WTC11 (cell line): ENCODE data around the gene BUD23. TPM values are rescaled to one million over a fixed set of nuclear protein-coding genes. Genes with fewer than 3 reads are reported as not detected.

Source experiments
- ATAC-seq: fragments of 200-7000 bp; cut with Tn5 transposase; 2 replicates; pipeline ENCODE4 v1.10.0; 2021; ENCODE audit warnings: mild to moderate bottlenecking, moderate library complexity
- CTCF ChIA-PET: fragments of 300-600 bp; sonication (Branson Sonifier 250); formaldehyde crosslinking; loops from one replicate; lab custom pipeline; 2021; ENCODE audit warnings: antibody characterized with exemption; lab: Charles Lee
- POLR2A ChIA-PET: fragments of 350-600 bp; sonication (Branson Sonifier 250); formaldehyde crosslinking; loops from one replicate; lab custom pipeline; 2021; ENCODE audit warnings: antibody characterized with exemption; lab: Charles Lee
- DNase-seq: peaks from one replicate; pipeline ENCODE4 v3.0.0; 2021; ENCODE audit warnings: low spot score
- H3K27ac Mint-ChIP-seq: 2 replicates; pipeline ENCODE4 v1.8.0; 2021; ENCODE audit warnings: mixed read lengths
- H3K27me3 Mint-ChIP-seq: 2 replicates; pipeline ENCODE4 v1.8.0; 2021; ENCODE audit warnings: low read depth, mild to moderate bottlenecking, moderate library complexity, mixed read lengths
- H3K36me3 Mint-ChIP-seq: 2 replicates; pipeline ENCODE4 v1.8.0; 2021; ENCODE audit warnings: mixed read lengths
- H3K4me1 Mint-ChIP-seq: 2 replicates; pipeline ENCODE4 v1.8.0; 2022; ENCODE audit warnings: mixed read lengths
- H3K4me3 Mint-ChIP-seq: 2 replicates; pipeline ENCODE4 v1.8.0; 2021; ENCODE audit warnings: mild to moderate bottlenecking, moderate library complexity, mixed read lengths
- H3K9me3 Mint-ChIP-seq: 2 replicates; pipeline ENCODE4 v1.8.0; 2021; ENCODE audit warnings: mixed read lengths
- ATF1 ChIP-seq: sonication (generic); formaldehyde crosslinking; IDR thresholded peaks from 2 replicates; pipeline ENCODE4 v1.8.1; 2023; ENCODE audit warnings: mild to moderate bottlenecking, moderate library complexity, missing genetic modification reagents
- CBFB ChIP-seq: sonication (generic); formaldehyde crosslinking; IDR thresholded peaks from 2 replicates; pipeline ENCODE4 v1.8.1; 2022; ENCODE audit warnings: mild to moderate bottlenecking, low read depth, missing genetic modification reagents
- ELF4 ChIP-seq: sonication (generic); formaldehyde crosslinking; IDR thresholded peaks from 2 replicates; pipeline ENCODE4 v1.8.1; 2022; ENCODE audit warnings: low read depth, mild to moderate bottlenecking, moderate library complexity, missing genetic modification reagents
- FOXJ3 ChIP-seq: sonication (generic); formaldehyde crosslinking; IDR thresholded peaks from 2 replicates; pipeline ENCODE4 v1.9.0; 2021; ENCODE audit warnings: missing genetic modification reagents, mild to moderate bottlenecking, borderline replicate concordance
- FOXP1 ChIP-seq: sonication (generic); formaldehyde crosslinking; IDR thresholded peaks from 2 replicates; pipeline ENCODE4 v1.8.0; 2022; ENCODE audit warnings: missing genetic modification reagents, mild to moderate bottlenecking, moderate library complexity, borderline replicate concordance
- GABPB1 ChIP-seq: sonication (generic); formaldehyde crosslinking; IDR thresholded peaks from 2 replicates; pipeline ENCODE4 v1.8.1; 2023; ENCODE audit warnings: mild to moderate bottlenecking, missing genetic modification reagents
- GRHL2 ChIP-seq: fragments of 250-450 bp; sonication (Bioruptor Pico); IDR thresholded peaks from 2 replicates; pipeline ENCODE4 v1.8.0; 2022; ENCODE audit warnings: mild to moderate bottlenecking, moderate library complexity; ENCODE audit not compliant: insufficient replicate concordance, severe bottlenecking
- GTF2I ChIP-seq: fragments of 250-450 bp; sonication (Bioruptor Pico); conservative IDR thresholded peaks from 2 replicates; pipeline ENCODE4 v1.4.0; 2021; ENCODE audit warnings: mild to moderate bottlenecking
- KAT7 ChIP-seq: sonication (generic); formaldehyde crosslinking; IDR thresholded peaks from 2 replicates; pipeline ENCODE4 v1.8.1; 2023; ENCODE audit warnings: missing genetic modification reagents, mild to moderate bottlenecking, borderline replicate concordance
- NFYB ChIP-seq: sonication (generic); formaldehyde crosslinking; conservative IDR thresholded peaks from 2 replicates; pipeline ENCODE4 v1.8.0; 2022; ENCODE audit warnings: low read depth, missing genetic modification reagents
- NR1H2 ChIP-seq: sonication (generic); formaldehyde crosslinking; IDR thresholded peaks from 2 replicates; pipeline ENCODE4 v1.9.0; 2021; ENCODE audit warnings: mild to moderate bottlenecking, moderate library complexity, missing genetic modification reagents
- NR2C2 ChIP-seq: sonication (generic); formaldehyde crosslinking; IDR thresholded peaks from 2 replicates; pipeline ENCODE4 v1.8.0; 2022; ENCODE audit warnings: mild to moderate bottlenecking, missing genetic modification reagents
- NR3C1 ChIP-seq: sonication (generic); formaldehyde crosslinking; conservative IDR thresholded peaks from 2 replicates; pipeline ENCODE4 v1.8.1; 2023; ENCODE audit warnings: low read depth, mild to moderate bottlenecking, missing genetic modification reagents
- SMAD4 ChIP-seq: sonication (generic); formaldehyde crosslinking; IDR thresholded peaks from 2 replicates; pipeline ENCODE4 v1.8.0; 2022; ENCODE audit warnings: mild to moderate bottlenecking, missing genetic modification reagents
- SOX15 ChIP-seq: fragments of 250-450 bp; sonication (Bioruptor Pico); IDR thresholded peaks from 2 replicates; pipeline ENCODE4 v1.9.0; 2021; ENCODE audit warnings: mild to moderate bottlenecking
- TCF7 ChIP-seq: sonication (generic); formaldehyde crosslinking; IDR thresholded peaks from 2 replicates; pipeline ENCODE4 v1.8.0; 2022; ENCODE audit warnings: mild to moderate bottlenecking, low read depth, missing genetic modification reagents, moderate library complexity
- ZBTB21 ChIP-seq: sonication (generic); formaldehyde crosslinking; IDR thresholded peaks from 2 replicates; pipeline ENCODE4 v1.8.1; 2023; ENCODE audit warnings: mild to moderate bottlenecking, missing genetic modification reagents, borderline replicate concordance
- ZNF317 ChIP-seq: sonication (generic); formaldehyde crosslinking; IDR thresholded peaks from 2 replicates; pipeline ENCODE4 v1.8.1; 2023; ENCODE audit warnings: low read depth, mild to moderate bottlenecking, moderate library complexity, missing genetic modification reagents, borderline replicate concordance
- ZNF396 ChIP-seq: fragments of 250-450 bp; sonication (Bioruptor Pico); IDR thresholded peaks from 2 replicates; pipeline ENCODE4 v1.8.0; 2021; ENCODE audit warnings: mild to moderate bottlenecking, moderate library complexity, borderline replicate concordance
- ZNF423 ChIP-seq: fragments of 250-450 bp; sonication (Bioruptor Pico); IDR thresholded peaks from 2 replicates; pipeline ENCODE4 v2.1.2; 2022; ENCODE audit warnings: mild to moderate bottlenecking, moderate library complexity
- ZNF671 ChIP-seq: fragments of 250-450 bp; sonication (Bioruptor Pico); IDR thresholded peaks from 2 replicates; pipeline ENCODE4 v1.8.0; 2021; ENCODE audit warnings: mild to moderate bottlenecking
- total RNA-seq: library from RNA; stranded (reverse); gene quantifications from 3 replicates; pipeline ENCODE4 v1.2.3, GENCODE V29; 2021
- TF ChIP-seq, protein P1 (sequence below): sonication (generic); formaldehyde crosslinking; IDR thresholded peaks from 2 replicates; pipeline ENCODE4 v1.8.1; 2023; ENCODE audit warnings: mild to moderate bottlenecking, missing genetic modification reagents, moderate library complexity
- TF ChIP-seq, protein P2 (sequence below): fragments of 250-450 bp; sonication (Bioruptor Pico); IDR thresholded peaks from 2 replicates; pipeline ENCODE4 v1.8.0; 2021; ENCODE audit warnings: mild to moderate bottlenecking
- TF ChIP-seq, protein P3 (sequence below): fragments of 250-450 bp; sonication (Bioruptor Pico); conservative IDR thresholded peaks from 2 replicates; pipeline ENCODE4 v1.9.0; 2021; ENCODE audit warnings: mild to moderate bottlenecking
- TF ChIP-seq, protein P4 (sequence below): sonication (generic); formaldehyde crosslinking; conservative IDR thresholded peaks from 2 replicates; pipeline ENCODE4 v1.8.1; 2022; ENCODE audit warnings: mild to moderate bottlenecking, missing genetic modification reagents
- TF ChIP-seq, protein P5 (sequence below): sonication (generic); formaldehyde crosslinking; conservative IDR thresholded peaks from 2 replicates; pipeline ENCODE4 v1.8.1; 2023; ENCODE audit warnings: mild to moderate bottlenecking, low read depth, missing genetic modification reagents, moderate library complexity

Gene BUD23
- total RNA-seq, 1 experiment from 2014 or later = 91.9 TPM

DNA sequence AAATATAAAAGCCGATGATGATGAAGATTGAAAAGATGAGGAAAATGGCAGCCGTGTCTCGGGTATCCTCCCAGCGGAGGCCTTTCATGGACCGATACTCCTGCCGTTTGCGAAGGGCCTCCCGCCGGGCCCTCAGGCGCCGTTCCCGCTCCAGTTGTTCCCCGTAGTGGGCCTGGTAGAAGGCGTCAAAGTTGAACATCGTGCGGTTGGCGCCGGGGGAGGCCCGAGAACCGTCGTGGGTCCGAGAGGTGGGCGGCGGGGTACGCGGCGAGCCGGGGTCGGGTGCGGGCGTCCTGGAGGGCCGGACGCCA is 697 bp upstream of the BUD23 start (continued):
- TF ChIP-seq, protein P1, sequence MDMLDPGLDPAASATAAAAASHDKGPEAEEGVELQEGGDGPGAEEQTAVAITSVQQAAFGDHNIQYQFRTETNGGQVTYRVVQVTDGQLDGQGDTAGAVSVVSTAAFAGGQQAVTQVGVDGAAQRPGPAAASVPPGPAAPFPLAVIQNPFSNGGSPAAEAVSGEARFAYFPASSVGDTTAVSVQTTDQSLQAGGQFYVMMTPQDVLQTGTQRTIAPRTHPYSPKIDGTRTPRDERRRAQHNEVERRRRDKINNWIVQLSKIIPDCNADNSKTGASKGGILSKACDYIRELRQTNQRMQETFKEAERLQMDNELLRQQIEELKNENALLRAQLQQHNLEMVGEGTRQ (CRISPR knock-in tag) = no peak
- no peak for TF ChIP-seq FOXJ3 (CRISPR knock-in tag)
- TF ChIP-seq KAT7 = 0 out of 2 replicates have a peak, but pooled peaks have one; percentile 27
- TF ChIP-seq NR1H2 (CRISPR knock-in tag) = no peak
- TF ChIP-seq, all 79 proteins: peak for 3

DNA sequence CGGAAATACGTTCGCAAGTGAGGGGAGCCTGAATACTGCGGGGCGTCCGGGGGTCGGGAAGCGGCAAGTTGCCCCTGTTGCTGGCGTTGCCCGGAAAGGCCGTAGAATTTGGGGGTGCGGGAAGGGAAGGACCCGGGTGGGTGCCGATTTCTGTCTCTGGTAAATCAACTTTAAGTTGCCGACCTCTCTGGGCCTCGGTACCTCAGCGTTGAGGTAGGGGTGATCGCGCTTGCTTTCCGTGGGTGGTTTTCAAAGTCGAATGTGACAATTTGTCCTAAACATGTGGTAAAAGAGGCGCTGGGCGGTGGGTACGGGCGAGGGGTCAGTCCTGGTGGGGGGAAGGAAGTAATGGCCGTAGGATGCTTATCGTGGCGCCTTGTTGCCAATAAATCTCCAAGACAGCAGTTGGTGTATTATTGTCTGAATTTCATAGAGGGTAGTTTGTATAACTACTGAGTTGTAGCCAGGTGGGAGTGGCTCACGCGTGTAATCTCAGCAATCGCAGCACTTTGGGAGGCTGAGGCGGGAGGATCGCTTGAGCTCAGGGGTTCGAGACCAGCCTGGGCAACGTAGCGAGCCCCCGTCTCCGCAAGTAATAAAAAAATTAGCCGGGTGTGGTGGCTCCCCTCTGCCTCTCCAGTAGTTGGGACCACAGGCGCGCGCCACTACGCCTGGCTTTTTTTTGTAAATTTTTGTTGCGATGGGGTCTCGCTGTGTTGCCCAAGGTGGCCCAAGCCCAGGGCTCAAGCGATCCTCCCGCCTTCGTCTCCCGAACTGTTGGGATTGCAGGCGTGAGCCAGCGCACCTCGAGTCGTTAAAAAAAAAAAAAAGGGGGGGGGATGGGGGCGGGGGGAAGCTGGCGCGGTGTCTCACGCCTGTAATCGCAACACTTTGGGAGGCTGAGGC is 644 bp downstream of the BUD23 start:
- ATAC-seq = no peak
- H3K36me3 Mint-ChIP-seq = peaks cover 24% of the 10 kb centered on the region
- peak overlapping the region; percentile 95 for H3K4me3 Mint-ChIP-seq
- H3K27ac Mint-ChIP-seq = peak overlapping the region; percentile 94
- no peak for DNase-seq
- peaks cover 19% of the 10 kb centered on the region for H3K4me1 Mint-ChIP-seq
- no peaks in the 10 kb centered on the region for H3K9me3 Mint-ChIP-seq
- ChIA-PET POLR2A (interaction anchor here (0.6 to 1.3 kb wide), 3 partner anchors 10 to 20 kb away, joined by 3 to 8 read pairs (median 4); no protein-coding TSS in a partner anchor), CTCF (interaction anchor here (0.6 to 3.6 kb wide), 8 partner anchors 16 to 430 kb away, joined by 3 to 18 read pairs (median 4); no protein-coding TSS in a partner anchor)
- H3K27me3 Mint-ChIP-seq = no peaks in the 10 kb centered on the region
- TF ChIP-seq GABPB1 (CRISPR knock-in tag) (no peak), GRHL2 (CRISPR knock-in tag) (no peak), NR3C1 (CRISPR knock-in tag) (no peak), ZNF317 (CRISPR knock-in tag) (no peak), NFYB (CRISPR knock-in tag) (no peak), GTF2I (CRISPR knock-in tag) (no peak), ZNF396 (no peak), ZBTB21 (CRISPR knock-in tag) (no peak), ATF1 (CRISPR knock-in tag) (no peak)
- TF ChIP-seq, protein P2, sequence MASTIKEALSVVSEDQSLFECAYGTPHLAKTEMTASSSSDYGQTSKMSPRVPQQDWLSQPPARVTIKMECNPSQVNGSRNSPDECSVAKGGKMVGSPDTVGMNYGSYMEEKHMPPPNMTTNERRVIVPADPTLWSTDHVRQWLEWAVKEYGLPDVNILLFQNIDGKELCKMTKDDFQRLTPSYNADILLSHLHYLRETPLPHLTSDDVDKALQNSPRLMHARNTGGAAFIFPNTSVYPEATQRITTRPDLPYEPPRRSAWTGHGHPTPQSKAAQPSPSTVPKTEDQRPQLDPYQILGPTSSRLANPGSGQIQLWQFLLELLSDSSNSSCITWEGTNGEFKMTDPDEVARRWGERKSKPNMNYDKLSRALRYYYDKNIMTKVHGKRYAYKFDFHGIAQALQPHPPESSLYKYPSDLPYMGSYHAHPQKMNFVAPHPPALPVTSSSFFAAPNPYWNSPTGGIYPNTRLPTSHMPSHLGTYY (CRISPR knock-in tag) = no peak

DNA sequence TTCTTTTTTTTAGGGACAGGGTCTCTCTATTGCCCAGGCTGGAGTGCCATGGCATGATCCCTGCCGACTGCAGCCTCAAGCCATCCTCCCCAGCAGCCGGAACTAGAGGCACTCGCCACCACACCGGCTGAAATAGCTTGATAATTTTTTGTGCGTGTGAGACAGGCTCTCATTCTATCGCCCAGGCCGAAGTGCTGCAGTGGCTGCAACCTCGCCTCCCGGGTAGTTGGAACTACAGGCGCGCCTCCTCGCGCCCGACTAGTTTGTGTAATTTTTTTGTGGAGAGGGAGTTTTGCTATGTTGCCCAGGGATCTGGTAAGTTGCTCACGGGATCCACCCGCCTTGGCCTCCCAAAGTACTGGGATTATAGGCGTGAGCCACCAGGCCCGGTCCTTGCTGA is 1.9 kb downstream of the BUD23 start:
- POLR2A ChIA-PET = interaction anchor here (1.0 kb wide), 1 partner anchor 8 kb away, joined by 3 read pairs; no protein-coding TSS in a partner anchor
- no peak for ATAC-seq
- H3K36me3 Mint-ChIP-seq = peaks cover 32% of the 10 kb centered on the region
- no peak for DNase-seq
- H3K4me3 Mint-ChIP-seq = peak overlapping the region; percentile 95
- no peaks in the 10 kb centered on the region for H3K9me3 Mint-ChIP-seq
- H3K4me1 Mint-ChIP-seq = peaks cover 19% of the 10 kb centered on the region
- CTCF ChIA-PET = interaction anchor here (1.0 to 3.6 kb wide), 3 partner anchors 15 to 78 kb away, joined by 4 to 18 read pairs (median 5); no protein-coding TSS in a partner anchor
- H3K27ac Mint-ChIP-seq = 0 out of 2 replicates have a peak overlapping the region, but pooled peaks have one; percentile 63
- no peaks in the 10 kb centered on the region for H3K27me3 Mint-ChIP-seq
- TF ChIP-seq ELF4 = no peak
- TF ChIP-seq TCF7 = no peak
- TF ChIP-seq CBFB = no peak
- TF ChIP-seq SOX15 (CRISPR knock-in tag) = no peak
- TF ChIP-seq, protein P3, sequence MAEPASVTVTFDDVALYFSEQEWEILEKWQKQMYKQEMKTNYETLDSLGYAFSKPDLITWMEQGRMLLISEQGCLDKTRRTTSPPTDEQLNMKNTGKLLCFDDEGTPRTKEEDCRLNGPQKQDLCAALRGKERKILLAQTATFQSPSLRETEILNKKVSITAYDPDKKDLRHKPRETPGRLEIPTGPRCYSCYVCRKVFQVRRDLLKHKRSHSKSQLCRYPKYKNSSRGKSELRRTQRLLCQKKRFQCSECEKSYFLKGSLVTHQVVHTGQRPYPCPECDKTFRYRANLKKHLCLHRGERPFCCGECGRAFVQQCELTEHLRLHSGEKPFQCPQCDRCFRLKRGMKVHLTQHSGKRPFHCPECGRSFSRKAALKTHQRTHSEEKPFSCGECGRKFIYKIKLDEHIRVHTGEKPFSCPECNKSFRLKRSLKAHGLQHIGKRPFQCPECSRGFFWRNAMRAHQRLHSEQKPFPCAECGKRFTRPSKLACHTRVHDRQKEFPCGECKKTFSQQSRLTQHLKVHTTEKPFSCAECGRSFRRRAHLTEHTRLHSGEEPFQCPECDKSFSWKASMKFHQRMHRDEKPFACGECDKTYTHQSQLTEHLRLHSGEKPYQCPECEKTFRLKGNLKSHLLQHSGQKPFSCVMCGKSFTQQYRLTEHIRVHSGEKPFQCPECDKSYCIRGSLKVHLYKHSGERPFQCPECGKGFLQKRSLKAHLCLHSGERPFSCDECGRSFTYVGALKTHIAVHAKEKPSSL (CRISPR knock-in tag) = no peak
- TF ChIP-seq NR2C2 (CRISPR knock-in tag) = no peak
- no peak for TF ChIP-seq KAT7
- TF ChIP-seq FOXP1 = no peak
- TF ChIP-seq ZNF423 (CRISPR knock-in tag) = no peak
- no peak for TF ChIP-seq SMAD4
- no peak for TF ChIP-seq ZNF671 (CRISPR knock-in tag)
- TF ChIP-seq, protein P4, sequence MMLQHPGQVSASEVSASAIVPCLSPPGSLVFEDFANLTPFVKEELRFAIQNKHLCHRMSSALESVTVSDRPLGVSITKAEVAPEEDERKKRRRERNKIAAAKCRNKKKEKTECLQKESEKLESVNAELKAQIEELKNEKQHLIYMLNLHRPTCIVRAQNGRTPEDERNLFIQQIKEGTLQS = no peak
- TF ChIP-seq, protein P5, sequence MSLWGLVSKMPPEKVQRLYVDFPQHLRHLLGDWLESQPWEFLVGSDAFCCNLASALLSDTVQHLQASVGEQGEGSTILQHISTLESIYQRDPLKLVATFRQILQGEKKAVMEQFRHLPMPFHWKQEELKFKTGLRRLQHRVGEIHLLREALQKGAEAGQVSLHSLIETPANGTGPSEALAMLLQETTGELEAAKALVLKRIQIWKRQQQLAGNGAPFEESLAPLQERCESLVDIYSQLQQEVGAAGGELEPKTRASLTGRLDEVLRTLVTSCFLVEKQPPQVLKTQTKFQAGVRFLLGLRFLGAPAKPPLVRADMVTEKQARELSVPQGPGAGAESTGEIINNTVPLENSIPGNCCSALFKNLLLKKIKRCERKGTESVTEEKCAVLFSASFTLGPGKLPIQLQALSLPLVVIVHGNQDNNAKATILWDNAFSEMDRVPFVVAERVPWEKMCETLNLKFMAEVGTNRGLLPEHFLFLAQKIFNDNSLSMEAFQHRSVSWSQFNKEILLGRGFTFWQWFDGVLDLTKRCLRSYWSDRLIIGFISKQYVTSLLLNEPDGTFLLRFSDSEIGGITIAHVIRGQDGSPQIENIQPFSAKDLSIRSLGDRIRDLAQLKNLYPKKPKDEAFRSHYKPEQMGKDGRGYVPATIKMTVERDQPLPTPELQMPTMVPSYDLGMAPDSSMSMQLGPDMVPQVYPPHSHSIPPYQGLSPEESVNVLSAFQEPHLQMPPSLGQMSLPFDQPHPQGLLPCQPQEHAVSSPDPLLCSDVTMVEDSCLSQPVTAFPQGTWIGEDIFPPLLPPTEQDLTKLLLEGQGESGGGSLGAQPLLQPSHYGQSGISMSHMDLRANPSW (CRISPR knock-in tag) = no peak
- no peak for TF ChIP-seq ZNF317 (CRISPR knock-in tag)
